Neural crest cell (in vitro differentiated cells): Measurements from ENCODE around the gene SP3. TPM values are rescaled to one million over a fixed set of nuclear protein-coding genes. Genes with fewer than 3 reads are reported as not detected.
A peak's percentile ranks its signal among the peaks of the same experiment; 100 is the strongest.

Experiments used
- DNase-seq: peaks from one replicate; pipeline ENCODE4 v3.0.0; 2021; ENCODE audit warnings: low read depth, mixed read lengths, low spot score
- H3K27ac Mint-ChIP-seq: one replicate; pipeline ENCODE4 v1.8.0; 2021; ENCODE audit warnings: mild to moderate bottlenecking, mixed read lengths; ENCODE audit not compliant: unreplicated experiment
- H3K27me3 Mint-ChIP-seq: 2 replicates; pipeline ENCODE4 v1.8.0; 2021; ENCODE audit warnings: low read depth, mild to moderate bottlenecking, mixed read lengths
- H3K36me3 Mint-ChIP-seq: 2 replicates; pipeline ENCODE4 v1.8.0; 2021; ENCODE audit warnings: low read depth, mild to moderate bottlenecking, mixed read lengths
- H3K4me1 Mint-ChIP-seq: 2 replicates; pipeline ENCODE4 v1.8.0; 2021; ENCODE audit warnings: mixed read lengths
- H3K4me3 Mint-ChIP-seq: one replicate; pipeline ENCODE4 v1.8.0; 2021; ENCODE audit warnings: mild to moderate bottlenecking, mixed read lengths
- H3K9me3 Mint-ChIP-seq: 2 replicates; pipeline ENCODE4 v1.8.0; 2021; ENCODE audit warnings: mixed read lengths
- CTCF ChIP-seq: fragments of 200-600 bp; sonication (generic); conservative IDR thresholded peaks from 2 replicates; pipeline ENCODE4 v1.5.0; 2021; ENCODE audit warnings: antibody characterized with exemption, mild to moderate bottlenecking
- total RNA-seq: library from RNA; stranded (reverse); gene quantifications from 2 replicates; pipeline ENCODE4 v1.2.1, GENCODE V29; 2021

Gene SP3
- total RNA-seq, 1 donor from 2014 or later = 105 TPM

- Mint-ChIP-seq H3K4me1 (peaks cover 5% of the 10 kb centered on the region), H3K9me3 (no peaks in the 10 kb centered on the region), H3K27ac (peak overlapping the region; percentile 6), H3K36me3 (no peaks in the 10 kb centered on the region), H3K4me3 (no peak overlapping the region), H3K27me3 (no peaks in the 10 kb centered on the region)
- TF ChIP-seq CTCF = no peak
- no peak for DNase-seq
Observed at GRCh38 chr2:173862612-173863217, 102.5 kb downstream of the SP3 start.

GRCh38 chr2:173860566-173860965, 104.6 kb downstream of the SP3 start:
- H3K4me1 Mint-ChIP-seq = peaks cover 8% of the 10 kb centered on the region
- H3K27ac Mint-ChIP-seq = no peak overlapping the region

GRCh38 chr2:173860082-173860481, 105.1 kb downstream of the SP3 start:
- Mint-ChIP-seq H3K9me3 (no peaks in the 10 kb centered on the region), H3K36me3 (no peaks in the 10 kb centered on the region), H3K4me3 (no peak overlapping the region), H3K27me3 (no peaks in the 10 kb centered on the region), H3K27ac (no peak overlapping the region), H3K4me1 (peaks cover 13% of the 10 kb centered on the region)
- TF ChIP-seq CTCF = no peak
- DNase-seq = no peak

More at GRCh38 chr2:173860566-173860965, 104.6 kb downstream of the SP3 start:
- TF ChIP-seq CTCF = no peak
- no peaks in the 10 kb centered on the region for H3K36me3 Mint-ChIP-seq
- H3K4me3 Mint-ChIP-seq = no peak overlapping the region
- H3K9me3 Mint-ChIP-seq = no peaks in the 10 kb centered on the region
- DNase-seq = no peak
- H3K27me3 Mint-ChIP-seq = no peaks in the 10 kb centered on the region

- DNase-seq = no peak
- Mint-ChIP-seq H3K36me3 (no peaks in the 10 kb centered on the region), H3K4me3 (no peak overlapping the region), H3K27me3 (no peaks in the 10 kb centered on the region), H3K27ac (no peak overlapping the region), H3K9me3 (no peaks in the 10 kb centered on the region), H3K4me1 (peaks cover 13% of the 10 kb centered on the region)
- no peak for TF ChIP-seq CTCF
Observed at GRCh38 chr2:173858291-173858731, 106.9 kb downstream of the SP3 start.
